GM12801 (cell line): Measurements from ENCODE around the gene VPS13C.

Experiments
- TF ChIP-seq, protein P1 (sequence below): IDR thresholded peaks from one replicate; pipeline ENCODE4 v1.5.1; 2011; ENCODE audit warnings: control low read depth; ENCODE audit not compliant: insufficient read length; ENCODE audit errors: extremely low read depth

The VPS13C gene

DNA sequence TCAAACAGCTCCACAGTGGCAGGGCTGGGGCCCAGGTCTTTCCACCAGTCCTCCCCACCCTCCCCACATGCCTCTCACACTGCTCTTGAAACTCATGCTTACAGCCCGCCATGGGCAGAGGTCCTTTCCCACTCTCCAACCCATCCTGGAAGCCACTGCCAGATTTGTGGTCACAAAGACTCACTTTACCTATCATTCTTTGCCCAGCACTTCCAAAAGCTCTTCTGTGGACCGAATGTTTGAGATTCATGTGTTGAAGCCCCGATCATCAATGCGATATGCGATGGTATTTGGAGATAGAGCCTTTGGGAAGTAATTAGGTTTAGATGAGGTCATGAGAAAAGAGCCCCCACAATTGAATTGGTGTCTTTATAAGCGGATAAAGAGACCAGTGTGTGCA, 247.8 kb downstream of the VPS13C start:
- TF ChIP-seq, protein P1, sequence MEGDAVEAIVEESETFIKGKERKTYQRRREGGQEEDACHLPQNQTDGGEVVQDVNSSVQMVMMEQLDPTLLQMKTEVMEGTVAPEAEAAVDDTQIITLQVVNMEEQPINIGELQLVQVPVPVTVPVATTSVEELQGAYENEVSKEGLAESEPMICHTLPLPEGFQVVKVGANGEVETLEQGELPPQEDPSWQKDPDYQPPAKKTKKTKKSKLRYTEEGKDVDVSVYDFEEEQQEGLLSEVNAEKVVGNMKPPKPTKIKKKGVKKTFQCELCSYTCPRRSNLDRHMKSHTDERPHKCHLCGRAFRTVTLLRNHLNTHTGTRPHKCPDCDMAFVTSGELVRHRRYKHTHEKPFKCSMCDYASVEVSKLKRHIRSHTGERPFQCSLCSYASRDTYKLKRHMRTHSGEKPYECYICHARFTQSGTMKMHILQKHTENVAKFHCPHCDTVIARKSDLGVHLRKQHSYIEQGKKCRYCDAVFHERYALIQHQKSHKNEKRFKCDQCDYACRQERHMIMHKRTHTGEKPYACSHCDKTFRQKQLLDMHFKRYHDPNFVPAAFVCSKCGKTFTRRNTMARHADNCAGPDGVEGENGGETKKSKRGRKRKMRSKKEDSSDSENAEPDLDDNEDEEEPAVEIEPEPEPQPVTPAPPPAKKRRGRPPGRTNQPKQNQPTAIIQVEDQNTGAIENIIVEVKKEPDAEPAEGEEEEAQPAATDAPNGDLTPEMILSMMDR = no peak

DNA sequence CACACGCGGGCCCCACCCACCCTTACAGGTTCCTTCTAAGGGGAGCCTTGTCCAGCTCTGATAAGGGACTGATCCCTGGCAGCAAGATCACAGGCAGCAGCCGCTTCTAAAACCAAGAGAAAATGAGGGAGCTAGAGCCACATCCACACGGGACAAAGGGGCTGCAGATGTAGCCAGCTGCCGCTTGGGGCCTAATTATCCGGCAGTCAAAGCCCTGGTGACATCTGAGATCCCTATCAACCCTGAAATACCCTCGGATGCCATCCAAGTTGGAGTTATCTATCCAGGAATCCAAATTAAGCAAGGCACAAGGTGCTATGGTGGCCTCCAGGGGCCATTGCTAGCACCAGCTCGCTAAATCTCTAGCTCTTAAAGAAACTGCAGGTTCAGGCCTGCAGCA, 248.3 kb downstream of the VPS13C start:
- TF ChIP-seq, protein P1 = no peak

DNA sequence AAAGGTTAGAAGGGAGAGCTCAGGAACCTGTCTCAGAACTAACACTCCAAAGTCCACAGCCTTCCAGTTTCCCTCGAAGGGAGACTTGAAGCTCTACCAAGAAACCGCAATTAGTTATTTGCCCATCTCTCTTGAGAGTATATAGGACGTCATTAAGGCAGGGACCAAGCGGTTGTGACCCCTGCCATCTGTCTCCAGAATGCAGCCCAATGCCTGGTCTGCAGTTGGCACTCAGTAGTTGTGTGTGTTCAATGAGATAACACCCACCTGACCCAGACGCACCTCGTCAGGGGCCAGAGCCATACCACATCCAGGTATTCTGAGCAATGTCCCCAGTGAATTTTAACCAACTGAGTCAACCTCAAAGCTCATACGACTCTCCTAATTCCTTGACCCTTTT, 251.0 kb downstream of the VPS13C start:
- TF ChIP-seq, protein P1 = no peak

DNA sequence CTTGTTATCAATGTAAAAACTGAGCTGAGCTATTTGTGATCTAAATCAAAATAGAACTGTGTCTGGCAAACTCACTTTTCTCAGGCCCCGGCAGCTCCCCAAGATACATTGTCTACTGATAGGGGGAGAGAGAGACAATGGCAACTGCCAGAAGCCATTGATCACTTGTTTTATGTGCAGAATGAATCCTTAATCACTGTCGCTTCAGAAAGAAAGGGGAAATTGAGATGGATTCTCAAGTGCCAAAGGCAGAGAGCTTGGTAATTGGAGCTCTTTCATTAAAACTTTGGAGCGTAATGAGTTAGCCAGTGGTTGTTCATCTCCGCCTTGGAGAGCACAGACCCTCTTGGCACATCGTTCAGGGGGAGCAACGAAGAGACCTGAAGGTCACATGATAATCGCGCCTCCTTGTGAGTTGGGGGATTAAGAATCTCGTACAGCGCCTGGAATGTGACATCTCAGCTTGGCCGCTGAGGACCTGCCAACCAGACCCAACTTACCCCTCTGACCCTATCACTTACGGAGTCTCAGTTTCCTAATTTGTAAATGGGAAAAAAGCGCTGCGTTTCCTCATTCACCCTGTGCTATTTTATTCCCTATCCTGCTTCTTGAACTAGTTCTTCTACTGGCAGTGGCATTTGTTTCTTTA, 252.8 kb downstream of the VPS13C start:
- TF ChIP-seq, protein P1 = no peak
